ENCODE results near the gene UBAP1.
"Not testable (repeated sequence)": the region's sequence is repeated elsewhere in the genome, so short reads cannot be mapped to it uniquely, and the experiment has no call there.

The UBAP1 gene

DNA sequence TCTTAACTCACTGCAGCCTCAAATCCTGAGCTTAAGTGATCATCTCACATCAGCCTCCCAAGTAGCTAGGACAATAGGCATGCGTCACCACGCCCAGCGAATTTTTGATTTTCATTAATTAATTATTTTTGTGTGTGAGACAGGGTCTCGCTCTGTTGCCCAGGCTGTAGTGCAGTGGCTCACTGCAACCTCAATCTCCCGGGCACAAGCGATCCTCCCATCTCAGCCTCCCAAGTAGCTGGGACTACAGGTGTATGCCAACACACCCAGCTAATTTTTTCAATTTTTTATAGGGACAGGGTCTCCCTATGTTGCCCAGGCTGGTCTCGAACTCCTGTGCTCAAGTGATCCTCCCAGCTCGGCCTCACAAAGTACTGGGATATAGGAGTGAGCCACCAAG lies 41.4 kb downstream of the UBAP1 start:
- in situ Hi-C loops (cut with MboI; ENCODE audit: low sequenced_read_pairs): no loop called here

DNA sequence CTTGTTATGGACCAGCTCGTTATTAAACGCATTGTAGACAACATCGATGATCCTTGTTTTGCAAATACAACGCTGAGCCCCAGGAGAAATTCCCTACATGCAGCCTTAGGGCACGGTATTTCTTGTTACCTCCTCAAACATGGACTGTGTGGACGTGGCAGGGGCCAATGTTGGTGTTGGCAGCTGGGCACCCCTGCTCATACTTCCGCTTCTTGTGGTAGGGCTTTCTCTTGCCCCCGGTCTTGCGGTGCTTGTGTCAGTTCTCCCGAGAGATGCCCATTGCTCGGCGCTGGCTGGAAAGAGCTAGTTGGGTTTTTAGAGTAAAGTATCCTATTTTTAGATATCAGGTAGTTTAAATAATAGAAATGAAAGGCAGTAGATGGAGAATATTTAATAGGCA lies 45.5 kb downstream of the UBAP1 start:
- in situ Hi-C loops (cut with MboI; ENCODE audit: low sequenced_read_pairs): no loop called here

DNA sequence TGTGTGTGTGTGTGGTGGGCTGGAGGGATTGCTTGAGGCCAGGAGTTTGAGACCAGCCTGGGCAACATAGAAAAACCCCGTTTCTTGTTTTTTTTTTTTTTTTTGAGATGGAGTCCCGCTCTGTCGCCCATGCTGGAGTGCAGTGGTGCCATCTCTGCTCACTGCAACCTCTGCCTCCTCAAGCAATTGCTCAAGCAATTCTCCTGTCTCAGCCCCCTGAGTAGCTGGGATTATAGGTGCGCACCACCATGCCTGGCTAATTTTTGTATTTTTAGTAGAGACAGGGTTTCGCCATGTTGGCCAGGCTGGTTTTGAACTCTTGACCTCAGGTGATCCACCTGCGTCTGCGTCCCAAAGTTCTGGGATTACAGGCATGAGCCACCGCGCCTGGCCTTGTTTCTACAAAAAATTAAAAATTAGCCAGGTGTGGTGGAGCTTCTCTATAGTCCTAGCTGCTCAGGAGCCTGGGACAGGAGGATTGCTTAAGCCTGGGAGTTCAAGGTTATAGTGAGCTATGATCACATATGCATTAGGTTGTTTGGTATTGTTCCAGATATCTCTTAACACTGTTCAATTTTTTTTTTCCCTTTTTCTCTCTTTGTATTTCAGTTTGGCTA lies 47.4 kb downstream of the UBAP1 start:
- in situ Hi-C loops (cut with MboI; ENCODE audit: low sequenced_read_pairs): not testable (repeated sequence)

DNA sequence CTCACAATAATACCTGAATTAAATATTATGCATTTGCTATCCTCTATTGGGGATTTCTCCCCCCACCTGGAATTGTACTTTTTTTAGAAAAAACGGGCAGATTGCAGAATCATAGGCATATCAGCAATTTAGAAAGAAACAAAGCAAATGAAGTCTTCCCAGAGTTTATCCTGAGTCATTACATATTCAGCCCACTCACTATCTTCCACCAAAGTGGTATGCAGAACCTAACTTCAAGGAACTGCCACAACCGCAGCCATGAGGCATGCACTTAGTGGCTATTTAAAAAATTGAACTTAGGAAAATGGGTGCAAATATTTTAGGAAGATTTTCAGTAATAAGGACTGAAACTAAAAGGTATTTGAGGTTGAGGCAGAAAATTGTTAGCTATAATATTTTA lies 48.6 kb downstream of the UBAP1 start:
- in situ Hi-C loops (cut with MboI; ENCODE audit: low sequenced_read_pairs): no loop called here

DNA sequence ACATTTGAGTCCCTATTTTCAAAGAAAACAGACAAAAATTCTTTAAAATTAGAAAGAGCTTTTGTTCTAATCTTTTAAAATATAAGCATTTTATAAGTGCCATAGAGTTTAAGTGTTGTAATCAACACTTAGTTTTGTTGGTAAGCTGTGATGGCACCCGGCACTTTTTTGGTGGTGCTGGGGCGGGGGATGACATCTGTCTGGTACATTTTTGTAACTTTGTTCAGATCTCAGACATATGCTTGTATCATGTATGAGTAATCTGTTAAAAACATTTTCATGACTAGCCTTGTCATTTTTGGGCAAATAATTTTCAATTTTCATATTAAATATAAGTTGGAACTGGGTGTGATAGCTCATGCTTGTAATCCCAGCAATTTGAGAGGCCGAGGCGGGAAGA lies 51.7 kb downstream of the UBAP1 start:
- in situ Hi-C loops (cut with MboI; ENCODE audit: low sequenced_read_pairs): no loop called here

DNA sequence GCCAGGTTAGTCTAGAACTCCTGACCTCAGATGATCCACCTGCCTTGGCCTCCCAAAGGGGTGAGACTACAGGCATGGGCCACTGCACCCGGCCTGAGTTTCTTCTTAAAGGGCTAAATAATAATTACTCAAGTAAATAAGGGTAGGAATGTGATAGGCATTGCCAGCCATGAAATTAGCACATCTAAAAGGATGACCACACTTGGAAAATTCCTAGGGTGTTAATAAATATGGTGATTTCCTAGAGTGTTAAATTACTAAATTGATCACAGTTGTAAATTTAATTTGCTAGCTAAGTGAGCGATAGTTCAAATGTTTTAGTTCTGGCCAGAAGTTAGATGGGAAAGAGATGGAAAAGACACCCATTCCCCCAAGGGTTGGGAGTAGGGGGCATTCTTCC lies 53.4 kb downstream of the UBAP1 start:
- in situ Hi-C loops (cut with MboI; ENCODE audit: low sequenced_read_pairs): no loop called here

DNA sequence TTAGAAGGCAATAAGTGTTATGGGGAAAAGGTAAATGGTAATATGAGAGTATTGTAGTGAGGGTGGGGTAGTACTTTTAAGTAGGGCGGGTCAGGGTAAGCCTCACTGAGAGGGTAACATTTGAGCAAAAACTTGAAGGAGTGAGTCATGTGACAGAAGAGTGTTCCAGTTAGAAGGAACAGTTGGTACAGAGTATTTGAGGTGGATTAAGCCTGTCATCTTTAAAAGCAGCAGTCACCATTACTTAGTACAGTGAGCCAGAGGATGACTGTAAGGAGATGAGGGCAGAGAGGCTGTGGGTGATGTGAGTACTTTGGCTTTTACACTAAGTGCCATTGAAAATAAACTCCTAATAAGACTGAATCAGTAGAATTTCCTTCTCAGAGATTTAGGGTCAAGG lies 54.8 kb downstream of the UBAP1 start:
- in situ Hi-C loops (cut with MboI; ENCODE audit: low sequenced_read_pairs): no loop called here

DNA sequence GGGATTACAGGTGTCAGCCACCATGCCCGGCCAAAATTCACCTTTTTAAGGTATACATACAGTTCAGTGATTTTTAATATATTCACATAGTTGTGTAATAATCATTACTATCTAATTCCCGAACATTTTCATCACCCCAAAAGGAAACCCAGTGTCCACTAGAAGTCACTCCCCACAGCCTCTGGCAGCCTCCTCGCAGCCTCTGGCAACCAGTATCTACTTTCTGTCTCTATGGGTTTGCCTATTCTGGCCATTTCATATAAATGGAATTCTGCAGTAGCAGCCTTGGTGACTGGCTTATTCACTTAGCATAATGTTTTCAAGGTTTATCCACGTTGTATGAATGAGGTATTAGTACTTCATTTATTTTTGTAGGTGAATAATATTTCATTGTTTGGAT lies 59.0 kb downstream of the UBAP1 start:
- in situ Hi-C loops (cut with MboI; ENCODE audit: low sequenced_read_pairs): no loop called here

DNA sequence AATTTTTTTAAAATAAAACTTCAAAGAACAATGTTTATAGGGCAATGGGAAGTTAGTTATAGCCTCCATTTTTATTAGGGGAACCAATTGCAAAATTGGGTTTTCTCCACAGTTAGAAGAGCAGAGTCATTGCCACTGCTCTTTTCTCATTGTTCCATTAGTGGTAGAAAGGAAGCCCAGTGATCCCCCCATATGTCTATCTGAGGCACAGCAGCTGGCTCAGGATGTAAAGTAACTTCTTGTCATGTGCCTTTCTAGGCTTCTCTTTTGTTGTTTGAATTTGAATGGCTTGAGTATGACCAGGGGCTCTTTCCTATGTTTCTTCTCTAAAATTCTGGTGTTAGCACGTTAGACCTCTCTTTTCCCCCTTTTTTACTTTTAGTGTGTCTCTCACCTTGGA lies 61.2 kb downstream of the UBAP1 start:
- in situ Hi-C loops (cut with MboI; ENCODE audit: low sequenced_read_pairs): no loop called here

DNA sequence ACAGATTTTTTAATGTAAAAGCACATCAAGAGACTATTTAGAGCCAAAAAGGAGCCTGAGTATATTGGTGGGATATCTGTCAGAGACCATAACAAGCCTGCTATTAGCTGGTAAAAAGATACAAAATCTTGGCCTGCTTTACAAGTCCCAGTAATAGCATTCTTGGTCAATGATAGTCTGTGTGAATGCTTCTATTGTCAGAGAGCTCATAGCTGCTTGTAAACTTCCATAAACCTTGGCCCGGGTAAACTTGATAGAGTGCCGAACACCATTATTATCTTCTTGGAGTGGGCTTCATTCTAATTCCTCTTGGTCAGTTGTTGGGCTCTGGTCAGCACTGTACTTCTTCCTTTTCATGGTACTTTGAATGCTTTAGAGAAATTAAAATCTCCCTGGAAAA lies 64.0 kb downstream of the UBAP1 start:
- in situ Hi-C loops (cut with MboI; ENCODE audit: low sequenced_read_pairs): no loop called here

DNA sequence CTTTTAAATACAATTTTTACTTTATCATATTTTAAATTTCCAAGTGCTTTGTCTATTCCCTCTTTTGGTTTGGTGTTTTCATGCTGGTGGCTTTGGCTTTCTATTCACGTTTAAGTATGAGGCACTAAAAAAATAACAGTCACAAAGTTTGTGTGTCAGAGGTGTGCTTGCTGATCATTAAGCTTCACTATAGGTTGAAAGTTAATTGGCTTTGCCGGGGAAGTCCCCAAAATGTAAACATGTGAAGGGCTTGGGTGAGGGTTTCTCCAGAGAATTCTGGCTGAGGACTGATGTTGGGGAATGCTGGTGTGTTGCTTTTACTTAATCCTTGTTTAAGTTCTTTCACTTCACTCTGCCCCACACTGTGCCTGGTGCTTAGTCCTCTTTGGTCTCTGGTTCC lies 66.4 kb downstream of the UBAP1 start:
- in situ Hi-C loops (cut with MboI; ENCODE audit: low sequenced_read_pairs): not testable (repeated sequence)

DNA sequence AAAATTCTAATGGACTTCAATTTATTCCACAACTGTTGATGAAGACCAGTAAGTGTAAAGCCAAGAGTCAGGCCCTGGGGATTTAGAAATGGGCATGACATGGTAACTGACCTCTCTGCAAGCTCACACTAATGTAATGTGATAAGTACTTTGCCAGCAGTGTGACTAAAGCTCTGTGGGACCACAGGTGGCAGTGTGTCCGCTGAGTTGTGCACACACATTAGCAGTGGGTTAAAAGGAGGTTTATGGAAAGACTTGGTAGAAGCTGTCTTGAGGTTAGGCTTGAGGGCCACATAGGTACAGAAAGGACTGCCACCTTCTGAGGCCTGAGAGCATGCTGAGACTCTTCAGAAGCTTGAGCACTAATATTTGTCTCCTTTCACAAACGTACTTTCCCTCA lies 67.6 kb downstream of the UBAP1 start:
- in situ Hi-C loops (cut with MboI; ENCODE audit: low sequenced_read_pairs): no loop called here

DNA sequence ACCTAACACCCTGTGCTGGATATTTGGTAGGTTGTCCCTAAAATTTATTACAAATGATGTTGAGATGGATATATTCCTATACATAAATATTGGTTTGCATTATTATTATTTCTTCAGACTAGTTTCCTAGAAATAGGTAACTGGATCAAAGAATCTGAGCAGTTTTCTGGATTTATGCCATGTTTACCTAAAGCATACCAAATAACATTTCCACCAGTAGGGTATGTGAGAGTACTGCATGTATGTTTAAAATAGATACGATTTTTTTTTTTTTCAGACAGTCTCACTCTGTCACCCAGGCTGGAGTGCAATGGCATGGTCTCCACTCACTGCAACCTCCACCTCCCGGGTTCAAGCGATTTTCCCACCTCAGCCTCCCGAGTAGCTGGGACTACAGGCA lies 68.9 kb downstream of the UBAP1 start:
- in situ Hi-C loops (cut with MboI; ENCODE audit: low sequenced_read_pairs): not testable (repeated sequence)

DNA sequence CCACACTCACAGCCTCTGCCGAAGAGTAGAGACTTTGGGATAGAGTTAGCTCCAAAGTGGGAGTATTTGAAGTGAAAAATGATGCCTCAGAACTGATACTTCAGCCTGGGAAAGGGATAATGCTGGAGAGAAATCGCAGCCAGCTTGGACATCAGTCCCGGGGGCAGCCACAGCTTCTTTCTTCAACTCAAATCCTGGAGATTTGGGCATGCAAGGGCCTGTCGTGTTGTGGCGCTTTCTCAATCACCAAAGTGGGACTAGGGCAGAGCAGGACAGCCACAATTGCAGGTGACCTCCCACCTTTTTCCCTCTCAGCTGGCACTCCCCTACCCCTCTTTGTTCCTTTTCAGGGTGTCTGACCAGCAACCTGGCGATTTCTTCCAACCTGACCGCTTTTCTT lies 70.4 kb downstream of the UBAP1 start:
- in situ Hi-C loops (cut with MboI; ENCODE audit: low sequenced_read_pairs): no loop called here

DNA sequence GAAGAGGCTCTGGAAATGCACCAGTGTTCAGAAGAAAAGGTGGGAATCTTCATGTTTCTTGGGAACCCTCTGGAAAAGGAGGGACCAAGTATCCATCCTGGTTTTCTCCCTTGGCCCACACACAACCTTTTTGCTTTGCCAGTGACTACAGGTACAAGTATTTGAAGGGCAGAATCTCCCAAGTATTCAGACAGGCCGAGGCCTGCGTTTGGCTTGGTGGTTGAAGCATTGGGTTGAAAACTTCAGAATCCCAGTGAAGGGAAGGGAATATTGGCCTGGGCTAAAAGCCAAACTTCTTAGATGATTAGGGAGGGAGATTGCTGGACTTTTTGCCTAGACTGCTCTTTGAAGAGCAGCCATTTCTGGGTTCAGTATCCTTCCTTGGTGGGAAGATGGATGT lies 71.9 kb downstream of the UBAP1 start:
- in situ Hi-C loops (cut with MboI; ENCODE audit: low sequenced_read_pairs): no loop called here

DNA sequence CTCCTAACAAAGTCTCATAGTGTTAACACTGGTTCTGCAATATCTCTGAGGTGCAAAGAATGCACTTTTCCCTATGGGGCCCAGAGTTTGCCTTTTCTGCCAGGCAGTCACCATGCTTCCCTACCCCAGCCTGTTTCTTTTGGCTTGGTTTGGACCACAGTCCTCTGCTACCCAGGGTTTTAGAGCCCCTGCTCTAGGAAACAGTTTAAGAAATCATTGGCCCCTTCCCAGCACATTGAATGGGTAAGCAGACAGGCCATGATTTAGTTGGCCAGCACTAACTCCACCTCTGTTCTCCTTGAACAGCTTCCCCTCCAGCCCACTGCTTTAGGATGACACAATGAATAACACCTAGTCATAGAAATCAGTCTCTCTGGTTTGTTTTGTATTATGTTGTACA lies 73.2 kb downstream of the UBAP1 start:
- in situ Hi-C loops (cut with MboI; ENCODE audit: low sequenced_read_pairs): no loop called here

DNA sequence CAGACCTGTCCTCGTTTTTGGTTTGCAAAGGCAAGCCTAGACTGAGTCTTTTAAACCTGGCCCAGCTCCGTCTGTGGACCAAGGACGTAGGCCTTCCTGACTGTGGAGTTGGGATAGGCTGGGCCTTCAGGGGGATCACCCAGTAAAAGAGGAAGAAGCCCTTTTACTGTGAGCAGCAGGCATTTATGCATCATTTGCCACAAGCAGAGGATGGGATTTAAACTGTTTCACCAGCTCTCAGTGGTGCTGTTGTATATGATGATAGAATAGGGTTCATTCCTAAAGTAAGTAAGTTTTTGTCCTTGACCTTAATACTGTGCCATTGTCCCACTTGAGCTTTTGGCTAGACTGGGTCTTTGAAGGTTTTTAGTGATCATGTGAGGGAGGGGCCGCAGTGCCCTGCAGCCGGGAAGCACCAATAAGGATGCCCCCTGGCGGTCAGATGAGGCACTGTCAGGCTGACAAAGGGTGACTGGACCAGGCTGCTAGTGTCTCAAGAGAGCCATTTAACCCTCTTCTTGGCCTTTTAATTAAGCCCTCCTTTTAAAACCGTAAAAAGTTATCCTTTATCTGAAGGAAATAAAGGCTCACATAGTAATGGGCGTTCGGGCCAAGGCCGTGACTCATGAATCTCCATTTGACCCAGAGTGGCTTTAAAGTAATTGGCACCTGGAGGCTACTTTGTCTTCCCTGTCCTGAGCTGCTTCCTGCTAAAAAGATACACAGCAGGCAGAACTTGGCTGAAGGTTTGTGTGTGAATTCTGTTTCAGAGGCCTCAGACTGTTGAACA lies 74.0 kb downstream of the UBAP1 start:
- in situ Hi-C loops (cut with MboI; ENCODE audit: low sequenced_read_pairs): no loop called here

DNA sequence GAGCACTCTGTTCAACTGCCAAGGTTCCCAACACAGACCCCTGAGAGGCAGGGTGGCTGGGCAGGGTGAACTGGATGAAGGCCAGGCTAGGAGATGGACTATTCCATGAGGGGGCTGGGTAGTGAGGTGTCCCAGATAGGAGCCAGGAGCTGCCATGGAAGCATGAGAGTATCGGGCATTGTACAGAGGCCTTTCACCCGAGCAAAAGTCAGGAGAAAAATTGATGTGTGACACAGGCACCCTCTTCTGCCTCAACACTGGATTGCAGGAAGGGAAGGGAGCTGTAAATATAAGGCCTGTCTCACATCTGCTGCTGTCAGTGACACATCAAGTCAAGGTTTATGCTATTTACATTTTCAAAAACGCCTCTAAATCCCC lies 74.6 kb downstream of the UBAP1 start:
- in situ Hi-C loops (cut with MboI; ENCODE audit: low sequenced_read_pairs): no loop called here

DNA sequence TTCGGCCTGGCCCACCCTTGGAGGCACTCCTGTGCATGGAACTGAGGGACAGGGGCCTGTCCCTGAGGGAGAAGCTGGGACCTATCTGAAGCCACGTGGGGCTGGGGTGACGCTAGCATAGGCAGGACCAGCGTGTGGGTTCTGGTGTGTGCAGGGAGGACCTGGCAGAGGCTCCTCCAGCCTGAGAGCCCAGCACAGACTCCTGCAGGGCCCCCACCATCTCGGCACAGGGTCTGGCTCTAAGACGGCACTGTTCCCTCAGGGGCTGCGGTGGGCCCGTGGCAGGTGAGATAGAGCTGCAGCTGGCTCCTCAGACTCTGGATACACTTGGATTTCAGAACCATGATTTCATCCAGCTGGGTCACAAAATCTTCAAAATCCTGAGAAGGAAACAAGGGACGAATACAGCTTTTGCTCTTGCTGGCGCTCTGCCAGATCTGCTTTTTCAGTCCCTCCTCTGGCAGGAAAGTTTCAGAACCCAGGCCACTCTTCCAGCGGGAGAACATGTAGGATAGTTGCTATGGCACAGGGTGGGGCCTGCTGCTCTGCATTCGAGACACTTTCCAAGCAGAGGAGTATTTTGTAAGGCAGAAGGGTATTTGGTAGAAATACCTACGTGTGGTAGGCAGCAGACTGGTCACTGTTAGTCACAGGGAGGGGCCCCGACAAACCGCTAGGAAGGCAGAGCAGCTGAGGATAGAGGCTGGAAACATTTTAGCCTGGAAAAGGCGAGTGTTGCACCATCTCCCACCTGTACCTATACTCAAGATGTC lies 75.5 kb downstream of the UBAP1 start:
- in situ Hi-C loops (cut with MboI; ENCODE audit: low sequenced_read_pairs): no loop called here

DNA sequence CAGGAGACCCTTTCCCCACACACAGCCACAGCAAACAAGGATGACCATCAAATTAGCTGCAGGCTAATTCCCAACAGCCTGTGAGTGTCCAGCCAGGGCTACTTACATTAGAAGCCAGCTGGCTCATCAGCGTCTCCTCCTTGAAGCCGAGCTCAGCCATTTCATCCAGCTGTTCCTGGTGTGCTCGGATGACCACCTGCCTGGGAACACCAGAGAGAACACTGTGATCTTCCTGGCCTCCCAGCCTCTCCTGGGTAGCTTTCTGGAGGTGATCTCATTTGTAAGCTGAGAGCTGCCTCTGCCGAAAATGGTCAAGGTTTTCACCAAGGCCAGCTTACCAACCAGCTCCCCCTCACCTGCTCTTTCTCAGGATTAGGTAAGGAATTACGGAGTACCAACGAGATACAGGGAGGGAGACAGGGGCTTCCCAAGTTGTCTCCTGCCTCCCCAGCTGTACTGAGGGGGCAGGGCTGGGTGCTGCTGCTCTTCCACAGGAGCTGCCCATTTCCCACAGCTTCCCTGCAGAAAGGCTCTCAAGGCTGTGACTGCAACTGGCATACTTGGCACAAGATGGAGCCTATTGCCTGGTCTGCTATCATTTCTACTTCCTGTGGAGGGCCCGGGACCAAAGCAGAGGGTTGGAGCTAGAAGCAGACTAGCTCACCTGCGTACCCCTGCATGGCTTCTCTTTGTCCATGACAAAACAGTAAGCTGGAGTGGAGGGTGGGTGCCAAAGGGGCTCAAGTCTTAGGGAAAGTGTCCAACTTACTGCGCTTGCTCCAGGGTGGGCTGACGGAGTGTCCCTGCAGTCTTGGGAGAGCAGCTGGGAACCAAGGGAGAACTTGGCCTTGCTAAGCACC lies 76.4 kb downstream of the UBAP1 start:
- in situ Hi-C loops (cut with MboI; ENCODE audit: low sequenced_read_pairs): no loop called here

DNA sequence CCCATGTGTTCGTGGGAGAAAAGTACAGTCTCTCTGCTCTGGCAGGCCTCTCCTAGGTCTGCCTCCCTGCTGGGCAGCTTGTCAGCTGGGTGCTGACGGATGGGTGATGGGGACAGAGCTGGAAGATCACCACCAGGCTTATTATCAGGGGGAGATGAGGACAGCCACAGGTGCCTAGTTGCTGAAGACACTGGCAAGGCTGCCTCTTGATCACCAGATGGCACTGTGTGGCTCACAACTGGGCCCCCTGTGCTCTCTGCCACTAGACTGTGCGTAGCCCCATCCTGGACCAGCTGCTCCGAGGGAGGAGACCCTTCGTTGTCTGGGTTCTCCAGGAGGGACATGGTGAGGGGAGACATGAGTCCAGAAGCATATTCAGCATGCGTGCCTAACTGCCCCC lies 77.3 kb downstream of the UBAP1 start:
- in situ Hi-C loops (cut with MboI; ENCODE audit: low sequenced_read_pairs): no loop called here
